ENCODE results near the gene FAM217B.

- TF ChIP-seq POLR2A (IDR thresholded peaks at IDR 0.05) (no peak), POLR2AphosphoS5 (IDR thresholded peaks at IDR 0.05) (no peak), CTCF (IDR thresholded peaks at IDR 0.05) (no peak)
Observed at GRCh38 chr20:59972037-59972801, 32.0 kb downstream of the FAM217B start.
